ENCODE measurements around the gene HDLBP. TPM values are rescaled to one million over a fixed set of nuclear protein-coding genes. Genes with fewer than 3 reads are reported as not detected.
A peak's percentile ranks its signal among the peaks of the same experiment; 100 is the strongest.

The HDLBP gene
- total RNA-seq, 2 experiments from 2014 or later, result 259 to 266 TPM

DNA sequence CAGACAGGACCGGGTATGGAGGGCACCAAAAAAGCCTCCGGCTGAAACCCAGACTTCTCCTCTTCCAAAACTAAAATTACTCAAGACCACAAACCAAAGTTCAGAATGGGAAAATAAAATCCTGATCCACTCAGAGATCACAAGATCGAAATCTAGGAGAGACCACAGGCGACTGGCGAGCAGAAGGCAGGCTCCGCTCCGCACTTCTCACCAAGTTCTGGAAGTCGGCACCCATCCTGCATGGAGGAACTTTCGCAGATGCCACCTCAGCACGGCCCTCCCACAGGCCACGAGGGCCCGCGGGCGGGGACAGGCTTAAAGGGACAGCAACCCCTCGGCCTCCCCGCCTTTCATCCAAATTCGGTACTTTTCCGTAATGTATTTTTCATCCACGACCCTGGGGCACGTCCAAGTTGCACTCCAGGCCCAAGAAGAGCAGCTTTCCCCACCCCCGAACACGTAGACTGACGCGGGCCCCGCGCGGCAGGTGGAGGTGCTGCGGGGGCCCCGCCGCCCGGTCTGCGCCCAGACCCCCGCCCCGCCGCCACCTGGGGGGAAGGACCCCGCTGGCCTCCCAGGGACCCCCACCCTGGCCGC lies 43.7 kb downstream of the HDLBP start:
- ChIA-PET POLR2A (interaction anchor here (0.6 to 1.0 kb wide), 3 partner anchors 12 to 44 kb away, joined by 3 read pairs; partner anchors contain the start of genes HDLBP and SEPTIN2), CTCF (no interaction called here)
- Mint-ChIP-seq H3K9me3 (peaks cover 4% of the 10 kb centered on the region), H3K4me1 (ENCODE audit: low read depth) (peaks cover 52% of the 10 kb centered on the region), H3K36me3 (ENCODE audit: low read depth) (peaks cover 17% of the 10 kb centered on the region), H3K27ac (peak overlapping the region; percentile 86), H3K27me3 (no peaks in the 10 kb centered on the region), H3K4me3 (peak overlapping the region; percentile 85)
- DNase-seq (peak; percentile 65), ATAC-seq (peak; percentile 50)
- intact Hi-C loops (cut with micrococcal nuclease), result no loop called here
- no peak for TF ChIP-seq CTCF (IDR thresholded peaks at IDR 0.05)

- no peak for TF ChIP-seq CTCF (IDR thresholded peaks at IDR 0.05)
- DNase-seq (no peak), ATAC-seq (no peak)
- intact Hi-C loops (cut with micrococcal nuclease), result no loop called here
- POLR2A ChIA-PET, result interaction anchor here (0.9 kb wide), 1 partner anchor 121 kb away, joined by 3 read pairs; the partner anchor contains the start of gene PASK
- H3K4me3 Mint-ChIP-seq, result peak overlapping the region; percentile 85
- no peak overlapping the region for H3K27ac Mint-ChIP-seq
- CTCF ChIA-PET, result no interaction called here
- H3K9me3 Mint-ChIP-seq, result peaks cover 4% of the 10 kb centered on the region
- H3K36me3 Mint-ChIP-seq (ENCODE audit: low read depth), result peaks cover 21% of the 10 kb centered on the region
- no peaks in the 10 kb centered on the region for H3K27me3 Mint-ChIP-seq
- H3K4me1 Mint-ChIP-seq (ENCODE audit: low read depth), result peaks cover 52% of the 10 kb centered on the region
Measured at GRCh38 chr2:241270531-241270930, 44.9 kb downstream of the HDLBP start.

GRCh38 chr2:241269707-241270520 lies 45.6 kb downstream of the HDLBP start:
- peaks cover 19% of the 10 kb centered on the region for H3K36me3 Mint-ChIP-seq (ENCODE audit: low read depth)
- ATAC-seq (no peak), DNase-seq (no peak)
- ChIA-PET POLR2A (interaction anchor here (0.9 kb wide), 1 partner anchor 34 kb away, joined by 3 read pairs; no protein-coding TSS in a partner anchor), CTCF (no interaction called here)
- H3K9me3 Mint-ChIP-seq, result no peaks in the 10 kb centered on the region
- H3K27me3 Mint-ChIP-seq, result no peaks in the 10 kb centered on the region
- H3K4me3 Mint-ChIP-seq, result no peak overlapping the region
- intact Hi-C loops (cut with micrococcal nuclease), result no loop called here
- TF ChIP-seq CTCF (IDR thresholded peaks at IDR 0.05), result no peak
- peaks cover 52% of the 10 kb centered on the region for H3K4me1 Mint-ChIP-seq (ENCODE audit: low read depth)
- no peak overlapping the region for H3K27ac Mint-ChIP-seq

DNA sequence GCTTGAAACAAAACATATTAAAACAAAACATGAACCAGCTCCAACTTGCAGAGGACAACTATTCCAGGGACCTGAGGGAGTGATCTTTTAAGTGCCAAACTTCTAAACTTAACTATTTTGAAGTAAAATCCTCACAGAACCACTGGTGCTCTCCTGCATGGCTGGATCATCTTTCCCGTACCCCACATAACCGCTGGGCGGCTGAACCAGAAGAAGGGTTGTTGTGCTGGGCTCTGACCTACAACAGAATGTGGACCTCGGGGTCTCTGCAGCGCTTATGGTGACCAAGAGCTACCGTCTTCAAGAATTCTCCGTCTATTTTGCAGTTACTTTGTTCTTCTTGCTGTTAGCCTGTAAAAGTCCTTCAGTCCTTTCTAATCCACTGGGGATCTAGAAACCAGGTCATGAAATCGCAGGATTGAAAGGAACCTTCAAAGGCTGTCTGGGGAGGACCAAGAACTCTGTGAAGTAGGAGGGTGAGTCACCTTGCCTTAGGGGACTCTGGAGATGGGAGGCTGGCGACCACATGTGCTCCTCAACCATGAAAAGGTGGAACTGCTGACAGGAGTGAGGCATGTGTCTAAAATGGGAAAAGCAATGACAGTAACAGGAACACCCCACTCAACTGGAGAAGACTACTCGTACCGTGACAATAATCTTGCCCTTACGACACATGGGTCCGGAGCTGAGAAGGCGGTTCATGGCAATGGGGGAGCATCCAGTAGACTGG lies 46.6 kb downstream of the HDLBP start:
- Mint-ChIP-seq H3K9me3 (no peaks in the 10 kb centered on the region), H3K4me1 (ENCODE audit: low read depth) (peaks cover 45% of the 10 kb centered on the region), H3K27me3 (no peaks in the 10 kb centered on the region), H3K36me3 (ENCODE audit: low read depth) (peaks cover 23% of the 10 kb centered on the region), H3K27ac (peak overlapping the region; percentile 28), H3K4me3 (no peak overlapping the region)
- no peak for TF ChIP-seq CTCF (IDR thresholded peaks at IDR 0.05)
- no peak for ATAC-seq
- no peak for DNase-seq
- intact Hi-C loops (cut with micrococcal nuclease), result no loop called here
- ChIA-PET CTCF (no interaction called here), POLR2A (no interaction called here)

Measured in activated CD8-positive, alpha-beta T cell treated with anti-CD3 and anti-CD28 coated beads for 36 hours (primary cell).